Measurements from ENCODE around the gene PSMA6.
"Not testable (repeated sequence)": the region's sequence is repeated elsewhere in the genome, so short reads cannot be mapped to it uniquely, and the experiment has no call there.

PSMA6 gene

DNA sequence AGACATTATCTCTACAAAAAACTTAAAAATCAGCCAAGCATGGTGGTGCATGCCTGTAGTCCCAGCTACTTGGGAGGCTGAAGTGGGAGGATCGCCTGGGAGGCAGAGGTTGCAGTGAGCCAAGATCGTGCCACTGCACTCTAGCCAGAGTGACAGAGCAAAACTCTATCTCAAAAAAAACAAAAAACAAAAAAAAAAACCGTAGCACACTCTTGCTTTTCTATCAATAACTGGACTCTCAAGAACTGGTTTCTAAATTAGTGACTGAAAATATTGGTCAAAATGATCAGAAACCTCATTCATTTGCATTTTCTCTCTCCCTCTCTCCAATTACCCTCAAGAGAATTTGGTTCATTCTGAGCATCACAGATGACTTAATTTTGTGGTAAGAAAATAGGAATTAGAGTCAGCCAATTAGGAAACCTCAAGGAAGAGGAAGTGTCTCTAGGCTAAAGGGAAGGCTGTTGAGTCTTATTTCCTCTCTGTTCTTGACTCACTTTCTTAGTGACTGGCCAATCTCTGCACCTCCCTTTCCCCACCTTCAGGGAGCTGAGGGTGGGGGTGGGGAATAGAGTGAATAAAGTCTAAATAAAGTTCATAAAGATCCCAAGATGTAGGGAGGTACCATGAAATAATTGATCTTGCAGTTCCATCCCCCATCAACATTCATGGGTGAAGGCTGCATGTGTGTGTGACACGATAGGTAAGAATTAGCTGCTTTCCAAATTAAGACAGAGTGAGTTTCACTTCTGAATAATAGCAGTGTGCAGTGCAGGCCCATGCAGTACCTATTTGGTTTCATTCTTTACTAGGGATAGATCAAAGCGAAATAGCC, 6.8 kb upstream of the PSMA6 start:
- no peak for DNase-seq (ENCODE audit: low read depth in 2 of 2)

DNA sequence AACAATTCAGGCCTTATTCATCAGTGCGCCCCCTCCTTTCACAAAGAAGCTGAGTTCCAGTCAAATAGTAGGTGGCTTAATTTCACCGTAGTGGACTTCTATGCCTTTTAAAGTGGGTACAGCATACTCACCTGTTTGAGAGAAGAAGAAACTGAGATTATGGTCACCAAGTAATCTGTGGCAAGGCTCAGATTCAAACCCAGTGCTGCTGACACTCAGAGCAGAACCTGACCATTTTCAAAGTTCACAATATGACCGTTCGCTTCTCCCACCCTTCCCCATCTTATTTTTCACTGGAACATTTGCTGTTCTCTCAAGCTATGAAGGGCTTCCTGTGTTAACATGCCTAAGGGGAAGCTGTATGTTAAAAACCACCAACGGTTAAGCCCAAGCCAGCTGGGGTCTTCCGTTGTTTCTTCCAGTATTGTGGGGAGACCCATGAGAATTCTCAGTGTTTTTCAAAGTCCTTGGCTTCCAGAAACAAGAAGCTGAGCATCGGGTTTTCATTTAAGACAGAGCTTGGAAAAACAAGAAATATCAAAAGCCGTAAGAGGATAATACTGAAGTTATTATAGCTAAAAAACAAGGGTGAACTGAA, 6.1 kb upstream of the PSMA6 start:
- no peak for DNase-seq (ENCODE audit: low read depth in 2 of 2)

GRCh38 chr14:35286707-35287106, 5.5 kb upstream of the PSMA6 start:
- no peak for DNase-seq (ENCODE audit: low read depth in 2 of 2)

DNA sequence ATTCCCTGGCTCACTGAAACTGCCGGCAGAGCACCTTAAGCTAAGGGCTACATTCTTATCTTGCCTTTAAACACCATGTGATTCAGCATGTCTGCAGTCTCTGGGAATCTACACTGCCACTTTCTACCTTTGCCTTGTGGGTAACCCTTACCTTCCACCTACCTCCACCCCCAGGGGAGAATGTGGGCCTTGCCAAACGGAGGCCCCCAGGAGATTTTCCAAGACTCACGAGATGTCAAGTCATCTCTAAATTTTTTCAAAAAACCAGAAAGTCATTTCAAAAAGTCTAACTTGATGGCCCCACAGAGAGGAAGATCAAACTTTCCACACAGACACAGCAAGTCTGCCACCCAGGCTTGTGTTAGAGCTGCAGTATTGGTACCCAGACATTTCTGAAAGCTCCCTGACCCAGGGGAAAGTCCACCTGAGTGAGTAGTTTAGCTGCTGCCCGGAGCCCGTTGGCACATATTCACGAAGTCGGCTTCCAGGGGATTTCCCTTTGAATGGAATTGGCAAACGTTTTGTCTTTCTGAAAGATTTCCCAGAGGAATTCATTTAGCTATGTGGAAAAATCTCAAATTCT, 4.7 kb upstream of the PSMA6 start:
- DNase-seq (ENCODE audit: low read depth in 2 of 2) = no peak

GRCh38 chr14:35289623-35290022, 2.6 kb upstream of the PSMA6 start:
- no peak for DNase-seq (ENCODE audit: low read depth in 2 of 2)

DNA sequence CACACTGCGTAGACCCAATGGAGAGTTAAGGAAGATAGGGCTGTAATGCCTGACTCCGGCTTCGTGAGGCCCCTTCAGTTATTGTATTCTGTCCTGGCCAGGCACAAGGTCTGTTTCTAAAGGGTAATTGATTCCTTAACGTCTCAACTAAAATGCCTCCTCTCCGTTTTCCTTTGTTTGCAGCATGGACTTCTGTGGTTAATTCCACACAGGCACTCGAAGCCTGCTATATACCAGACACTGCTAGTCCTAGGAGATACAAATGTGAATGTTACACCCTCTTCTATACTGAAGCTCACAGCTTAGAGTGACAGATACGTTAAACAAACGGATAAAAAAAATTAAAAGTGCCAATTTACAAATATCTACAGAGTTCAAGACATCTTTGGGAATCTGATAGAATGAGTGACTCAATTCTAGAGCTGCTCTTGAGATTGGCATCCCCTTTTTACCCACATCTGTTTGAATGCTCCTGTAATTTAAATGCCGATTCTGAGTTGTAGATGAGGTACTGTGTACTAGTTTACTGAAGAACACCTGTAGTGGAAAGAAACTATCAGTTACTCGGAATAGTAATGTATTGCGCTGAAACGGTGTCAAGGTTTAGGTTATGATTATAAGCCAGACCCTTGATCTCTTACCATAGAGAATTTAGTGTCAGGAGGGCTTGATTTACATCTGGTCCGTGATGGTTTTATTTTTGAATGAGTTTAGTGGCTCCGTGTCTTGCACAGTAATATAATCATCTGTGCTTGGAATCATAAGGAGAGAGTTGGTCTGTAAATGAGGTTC, 784 bp downstream of the PSMA6 start:
- no peak for DNase-seq (ENCODE audit: low read depth in 2 of 2)

GRCh38 chr14:35295845-35296161, 3.6 kb downstream of the PSMA6 start:
- DNase-seq (ENCODE audit: low read depth in 2 of 2) = no peak

DNA sequence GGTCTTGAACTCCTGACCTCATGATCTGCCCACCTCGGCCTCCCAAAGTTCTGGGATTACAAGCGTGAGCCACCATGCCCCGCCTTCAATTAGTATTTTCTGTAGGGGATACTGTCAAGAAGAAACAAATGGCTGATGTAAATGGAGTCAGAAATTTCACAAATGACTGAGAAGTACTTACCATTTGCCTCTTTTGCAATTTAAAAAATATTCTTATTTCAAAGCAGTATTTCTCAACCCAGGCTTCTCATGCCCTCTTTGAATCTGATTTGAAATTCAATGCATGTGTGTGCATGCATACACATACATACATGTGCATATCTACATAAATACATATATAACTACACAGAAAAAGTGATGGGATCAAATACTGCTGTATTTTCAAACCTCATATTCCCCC, 4.4 kb downstream of the PSMA6 start:
- DNase-seq (ENCODE audit: low read depth in 2 of 2) = no peak

DNA sequence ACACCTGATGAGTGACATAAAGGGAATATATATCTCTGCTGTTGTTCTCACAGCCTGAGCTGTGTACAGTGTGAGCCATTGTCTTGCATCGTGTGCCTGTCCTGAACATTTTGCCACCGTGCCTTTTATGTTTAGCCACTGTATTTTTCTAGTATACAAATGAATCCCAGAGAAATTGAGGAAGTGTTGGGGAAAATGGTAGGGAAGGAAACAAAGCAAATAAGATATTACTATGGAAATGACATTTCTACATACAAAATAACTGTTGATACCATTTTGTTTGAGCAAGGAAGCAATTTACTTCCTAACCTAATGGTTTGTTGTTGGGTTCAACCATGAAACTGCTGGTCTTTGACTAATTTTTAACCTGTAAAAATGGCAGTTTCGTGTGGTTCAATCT, 5.5 kb downstream of the PSMA6 start:
- no peak for DNase-seq (ENCODE audit: low read depth in 2 of 2)

DNA sequence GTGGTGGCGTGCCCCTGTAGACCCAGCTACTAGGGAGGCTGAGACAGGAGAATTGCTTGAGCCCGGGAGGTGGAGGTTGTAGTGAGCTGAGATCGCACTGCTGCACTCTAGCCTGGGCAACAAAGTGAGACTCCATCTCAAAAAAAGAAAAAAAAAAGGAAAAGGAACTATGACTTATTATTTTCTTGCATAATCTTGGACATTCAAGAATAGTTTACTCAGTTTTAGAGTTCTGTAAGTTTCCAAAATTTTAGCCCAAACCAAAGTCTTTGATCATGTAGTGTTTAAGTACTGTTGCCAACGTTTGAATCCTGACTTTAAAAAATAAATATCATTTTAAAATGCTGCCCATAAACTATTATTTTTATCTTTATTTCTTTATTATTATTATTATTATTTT, 6.2 kb downstream of the PSMA6 start:
- DNase-seq (ENCODE audit: low read depth in 2 of 2) = no peak

- no peak for DNase-seq (ENCODE audit: low read depth in 2 of 2)
Measured at GRCh38 chr14:35299708-35300107, 7.5 kb downstream of the PSMA6 start.

DNA sequence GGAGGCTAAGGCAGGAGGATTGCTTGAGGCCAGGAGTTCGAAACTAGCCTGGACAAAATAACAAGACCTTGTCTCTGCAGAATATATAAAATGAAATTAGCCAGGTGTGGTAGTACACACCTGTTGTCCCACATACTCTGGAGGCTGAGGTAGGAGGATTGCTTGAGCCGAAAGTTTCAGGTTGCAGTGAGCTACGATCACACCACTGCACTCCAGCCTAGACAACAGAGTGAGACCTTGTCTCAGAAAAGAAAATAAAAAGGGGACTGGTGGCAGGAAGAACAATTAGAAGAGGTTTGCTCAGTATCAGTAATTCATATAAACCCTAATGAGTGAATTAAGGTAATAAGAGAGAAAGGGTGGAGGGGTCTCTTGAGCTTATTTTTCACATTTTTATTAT, 8.0 kb downstream of the PSMA6 start:
- no peak for DNase-seq (ENCODE audit: low read depth in 2 of 2)

DNA sequence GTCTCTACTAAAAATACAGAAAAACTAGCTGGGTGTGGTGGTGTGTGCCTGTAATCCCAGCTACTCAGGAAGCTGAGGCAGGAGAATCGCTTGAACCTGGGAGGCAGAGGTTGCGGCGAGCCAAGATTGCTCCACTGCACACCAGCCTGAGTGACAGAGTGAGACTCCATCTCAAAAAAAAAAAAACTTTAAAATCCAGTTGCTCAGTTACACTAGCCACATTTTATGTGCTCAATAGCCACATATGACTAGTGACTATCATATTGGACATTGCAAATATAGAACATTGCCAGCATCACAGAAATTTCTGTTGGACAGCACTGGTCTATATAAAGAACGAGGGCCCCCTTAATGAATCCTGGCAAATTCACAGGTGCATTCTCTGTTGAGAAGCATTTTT, 9.2 kb downstream of the PSMA6 start:
- DNase-seq (ENCODE audit: low read depth in 2 of 2) = not testable (repeated sequence)

DNA sequence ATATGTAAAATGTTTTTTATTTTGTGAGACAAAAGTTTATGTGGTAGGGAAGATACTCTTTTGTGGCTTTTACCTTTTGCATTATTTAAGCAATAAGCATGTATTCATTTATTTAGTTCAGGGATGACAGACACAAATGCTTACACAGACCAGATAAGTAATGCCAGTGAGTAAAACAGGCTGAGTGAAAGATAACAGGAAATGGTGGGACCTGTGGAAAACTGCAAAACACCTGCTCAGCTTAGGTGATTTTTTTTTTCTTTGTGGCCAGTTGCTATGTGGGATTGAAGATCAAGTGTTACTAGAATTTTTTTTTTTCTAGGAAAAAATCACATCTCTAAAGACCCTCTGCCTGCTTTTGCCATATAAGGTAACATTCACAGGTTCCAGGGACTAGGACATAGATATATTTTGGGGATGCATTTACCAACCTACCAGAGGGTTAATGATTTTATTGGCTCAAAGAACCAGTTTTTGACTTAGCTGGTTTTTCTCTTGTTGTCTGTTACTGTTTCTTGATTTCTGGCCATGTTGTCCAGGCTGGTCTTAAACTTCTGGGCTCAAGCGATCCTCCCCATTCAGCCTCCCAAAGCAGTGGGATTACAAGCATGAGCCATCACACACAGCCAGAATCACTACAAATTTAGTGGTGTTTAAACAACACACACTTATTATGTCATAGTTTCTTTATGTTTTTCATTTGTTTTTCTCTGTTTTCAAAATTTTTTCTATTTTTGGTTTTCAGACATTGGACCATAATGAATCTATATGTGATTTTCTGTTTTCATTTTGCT, 9.8 kb downstream of the PSMA6 start:
- DNase-seq (ENCODE audit: low read depth in 2 of 2) = no peak

- no peak for DNase-seq (ENCODE audit: low read depth in 2 of 2)
Measured at GRCh38 chr14:35303149-35303935, 11.2 kb downstream of the PSMA6 start.

DNA sequence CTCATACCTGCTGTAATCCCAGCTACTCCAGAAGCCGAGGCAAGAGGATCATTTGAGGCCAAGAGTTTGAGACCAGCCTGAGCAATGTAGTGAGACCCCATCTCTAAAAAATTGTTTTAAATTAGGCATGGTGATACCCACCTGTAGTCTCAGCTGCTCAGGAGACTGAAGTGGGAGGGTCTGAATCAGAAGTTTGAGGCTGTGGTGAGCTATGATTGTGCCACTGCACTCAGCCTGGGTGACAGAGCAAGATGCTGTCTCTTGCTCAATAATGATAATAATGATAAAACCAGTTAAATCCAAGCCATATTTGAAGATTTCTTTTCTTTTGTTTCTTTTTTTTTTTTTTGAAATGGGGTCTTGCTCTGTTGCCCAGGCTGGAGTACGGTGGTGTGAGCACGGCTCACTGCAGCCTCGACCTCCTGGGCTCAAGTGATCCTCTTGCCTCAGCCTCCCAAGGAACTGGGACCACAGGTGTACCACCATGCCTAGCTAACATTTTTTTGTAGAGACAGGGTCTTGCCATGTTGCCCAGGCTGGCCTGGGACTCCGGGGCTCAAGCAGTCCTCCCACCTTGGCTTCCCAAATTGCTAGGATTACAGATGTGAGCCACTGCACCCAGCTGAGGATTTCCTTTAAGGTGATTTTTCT, 12.8 kb downstream of the PSMA6 start:
- DNase-seq (ENCODE audit: low read depth in 2 of 2) = no peak

DNA sequence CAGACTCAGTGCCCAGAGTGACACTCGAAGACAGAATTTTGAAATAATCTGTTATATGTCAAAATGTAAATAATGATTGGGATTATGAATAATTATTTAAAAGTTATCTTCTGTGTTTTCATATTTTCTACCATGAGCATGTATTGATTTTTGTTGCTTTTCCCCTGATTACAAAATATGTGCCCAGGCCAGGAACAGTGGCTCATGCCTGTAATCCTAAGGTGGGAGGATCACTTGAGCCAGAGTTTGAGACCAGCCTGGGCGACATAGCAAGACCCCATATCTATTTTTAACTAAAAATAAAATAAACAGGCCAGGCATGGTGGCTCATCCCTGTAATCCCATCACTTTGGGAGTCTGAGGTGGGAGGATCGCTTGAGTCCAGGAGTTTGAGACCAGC, 13.5 kb downstream of the PSMA6 start:
- no peak for DNase-seq (ENCODE audit: low read depth in 2 of 2)

DNA sequence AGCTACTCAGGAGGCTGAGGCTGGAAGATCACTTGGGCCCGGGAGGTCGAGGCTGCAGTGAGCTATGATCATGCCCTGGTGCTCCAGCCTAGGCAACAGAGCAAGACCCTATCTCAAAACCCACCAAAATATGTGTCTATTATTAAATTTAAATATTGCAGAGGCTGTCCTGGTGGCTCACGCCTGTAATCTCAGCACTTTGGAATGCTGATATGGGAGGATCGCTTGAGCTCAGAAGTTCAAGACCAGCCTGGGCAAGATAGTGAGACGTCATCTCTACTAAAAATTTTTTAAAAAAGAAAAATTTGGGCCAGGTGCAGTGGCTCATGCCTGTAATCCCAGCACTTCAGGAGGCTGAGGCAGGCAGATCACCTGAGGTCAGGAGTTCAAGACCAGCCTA, 13.9 kb downstream of the PSMA6 start:
- DNase-seq (ENCODE audit: low read depth in 2 of 2) = no peak

- no peak for DNase-seq (ENCODE audit: low read depth in 2 of 2)
Measured at GRCh38 chr14:35317820-35318219, 25.6 kb downstream of the PSMA6 start.

DNA sequence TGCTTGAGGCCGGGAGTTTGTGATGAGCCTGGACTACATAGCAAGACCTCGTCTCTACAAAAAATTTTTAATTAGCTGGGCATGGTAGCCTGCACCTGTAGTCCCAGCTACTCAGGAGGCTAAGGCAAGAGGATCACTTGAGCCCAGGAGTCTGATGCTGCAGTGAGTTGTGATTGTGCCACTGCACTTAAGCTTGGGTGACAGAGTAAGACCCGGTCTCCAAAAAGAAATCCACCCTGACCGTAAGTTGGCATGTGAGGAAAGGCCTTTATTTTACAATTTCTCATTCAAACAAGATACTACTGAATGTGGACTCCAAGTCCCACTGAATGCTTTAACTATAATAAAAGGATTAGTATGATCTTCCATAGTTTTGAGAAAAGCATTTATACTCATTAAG, 27.3 kb downstream of the PSMA6 start:
- DNase-seq (ENCODE audit: low read depth in 2 of 2) = no peak

DNA sequence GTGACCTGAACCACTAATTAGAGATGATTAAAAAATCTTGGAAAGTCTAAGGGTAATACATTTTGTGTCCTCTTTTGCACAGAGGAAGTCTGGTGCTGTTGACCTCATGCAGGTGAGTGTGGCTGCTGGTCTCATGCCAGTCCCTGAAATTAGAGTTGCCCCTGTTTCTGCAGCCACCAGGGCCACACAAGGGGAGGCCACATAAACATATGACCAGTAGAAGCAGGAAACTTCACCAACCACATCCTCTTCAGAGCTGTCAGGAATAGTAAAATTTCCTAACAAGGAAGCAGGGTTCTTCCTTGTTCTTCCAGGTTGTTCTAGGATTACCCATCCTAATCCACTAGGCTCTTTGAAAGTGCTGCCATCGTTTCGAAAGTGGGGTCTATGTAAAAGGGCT, 28.3 kb downstream of the PSMA6 start:
- no peak for DNase-seq (ENCODE audit: low read depth in 2 of 2)
